Limb (tissue), 2 donors: Measurements from ENCODE around the gene ASB1.

Experiments used
- DNase-seq, 2 donors: peaks; one replicate each; pipeline ENCODE4 v3.0.0-alpha.2; 2016; ENCODE audit errors: extremely low spot score in 2 of 2

The ASB1 gene

DNA sequence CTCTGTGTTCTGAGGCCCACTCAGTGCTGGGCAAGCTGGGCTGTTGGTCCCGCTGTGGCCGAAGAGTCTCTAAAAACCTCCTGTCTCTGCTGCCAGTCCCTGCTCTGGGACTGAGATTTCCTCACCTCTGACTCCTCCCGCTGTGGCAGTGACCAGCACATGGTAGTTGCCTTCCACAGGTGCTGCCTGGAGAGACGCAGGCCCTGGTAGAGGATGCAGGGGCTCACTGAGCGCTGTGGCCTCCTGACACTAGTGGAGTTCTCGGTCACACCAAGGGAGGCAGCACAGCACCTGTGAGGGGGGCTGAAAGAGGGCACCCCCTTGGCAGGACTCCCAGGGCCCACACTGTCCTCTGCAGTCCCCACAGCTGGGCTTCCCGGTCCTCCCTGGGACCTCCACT lies 3.8 kb upstream of the ASB1 start:
- no peak for DNase-seq

DNA sequence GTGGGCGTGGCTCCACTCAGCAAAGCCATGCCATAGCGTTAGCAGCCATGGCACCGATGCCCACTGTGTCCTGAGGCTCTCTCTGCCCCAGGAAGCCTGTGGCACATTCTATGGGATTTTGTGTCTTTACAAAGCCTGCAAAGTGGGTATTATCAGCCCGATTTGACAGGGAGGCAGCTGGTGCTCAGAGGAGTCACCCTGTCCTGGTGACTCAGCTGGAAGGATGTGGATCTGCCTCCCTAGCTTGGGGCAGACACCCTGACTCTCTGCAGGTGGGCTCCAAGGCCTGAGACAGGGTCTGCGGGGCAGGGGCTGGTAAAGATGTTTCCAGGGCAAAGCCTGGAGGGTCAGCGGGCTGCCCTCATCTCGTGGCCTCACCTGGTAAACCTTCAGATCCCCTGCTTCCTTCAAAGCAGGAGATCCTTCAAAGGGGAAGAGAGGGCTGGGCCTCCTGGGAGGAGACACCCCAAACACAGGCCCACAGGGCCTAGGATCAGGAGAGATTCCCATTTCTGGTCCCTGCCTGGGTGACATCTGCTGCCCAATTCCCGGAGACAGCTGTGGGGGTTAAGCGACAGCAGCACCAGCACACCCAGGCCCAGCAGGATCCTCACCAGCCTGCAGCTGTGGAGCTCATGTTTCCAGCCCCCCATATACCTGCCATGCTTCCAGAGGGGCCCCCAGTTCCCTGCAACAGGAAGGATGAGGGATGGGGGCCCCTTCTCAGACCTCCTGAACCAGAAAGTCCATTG lies 3.0 kb upstream of the ASB1 start:
- no peak for DNase-seq

DNA sequence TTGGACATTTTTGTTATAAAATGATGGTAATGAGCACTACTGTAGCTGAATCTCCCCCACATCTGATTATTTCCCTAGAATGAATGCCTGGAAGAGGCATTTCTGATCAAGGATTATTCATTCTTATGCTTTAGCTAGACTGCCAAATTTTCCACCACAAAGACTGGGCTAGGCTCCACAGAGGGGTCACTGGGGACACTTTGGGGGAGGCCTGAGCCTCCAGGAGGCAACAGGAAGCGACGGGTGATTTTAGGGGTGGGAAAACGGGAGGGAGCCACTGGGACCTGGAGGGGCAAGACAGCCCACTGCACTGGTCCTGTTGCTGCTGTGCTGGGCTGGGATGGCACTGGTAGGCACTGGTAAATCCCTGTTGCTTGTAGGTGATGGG lies 2.4 kb upstream of the ASB1 start:
- DNase-seq = no peak

DNA sequence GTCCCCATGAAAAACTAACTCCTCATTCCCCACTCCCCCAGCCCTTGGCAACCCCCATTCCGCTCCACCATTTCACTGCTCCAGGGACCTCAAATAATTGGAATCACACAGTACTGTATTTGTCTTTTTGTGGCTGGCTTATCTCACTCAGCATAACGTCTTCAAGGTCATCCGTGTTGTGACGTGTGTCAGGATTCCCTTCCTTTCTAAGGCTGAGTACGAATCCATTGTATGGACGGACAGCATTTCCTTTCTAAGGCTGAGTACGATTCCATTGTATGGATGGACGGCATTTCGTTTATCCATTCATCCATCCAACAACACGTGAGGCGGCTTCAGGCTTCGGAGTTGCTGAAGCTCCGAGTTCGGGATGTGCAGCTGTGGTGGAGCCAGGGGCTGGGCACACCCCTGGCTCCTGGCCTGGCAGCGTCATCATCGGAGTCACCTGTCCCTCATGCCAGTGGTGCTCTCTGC lies 1.2 kb upstream of the ASB1 start:
- DNase-seq = no peak

DNA sequence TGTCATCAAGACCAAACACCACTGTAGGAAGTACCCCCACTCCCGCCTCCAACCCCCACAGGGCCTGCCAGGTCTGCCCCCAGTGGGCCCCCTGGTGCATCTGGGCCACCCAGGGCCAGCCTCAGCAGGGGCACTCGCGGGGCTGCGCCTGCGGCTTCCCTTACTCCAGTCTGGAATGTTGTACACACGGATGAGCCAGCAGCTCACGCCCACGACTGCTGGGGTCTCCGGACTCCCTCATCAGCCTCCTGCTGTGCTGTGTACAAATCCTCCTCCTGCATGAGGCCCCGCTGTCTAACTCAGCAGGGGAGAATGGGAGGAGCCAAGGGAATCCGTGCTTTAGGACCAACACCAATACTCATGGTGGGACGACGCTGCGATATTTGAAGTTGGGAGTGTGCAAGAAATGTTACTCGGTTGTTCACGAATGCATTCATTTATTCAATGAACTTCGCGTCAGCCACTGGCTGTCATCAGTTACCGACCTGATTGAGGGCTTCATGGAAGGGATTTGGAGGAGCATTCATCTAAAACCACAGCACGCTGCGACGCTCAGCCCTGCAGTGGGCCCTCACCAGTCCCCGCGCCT lies 654 bp upstream of the ASB1 start:
- DNase-seq = peak; percentile 36 to 68

DNA sequence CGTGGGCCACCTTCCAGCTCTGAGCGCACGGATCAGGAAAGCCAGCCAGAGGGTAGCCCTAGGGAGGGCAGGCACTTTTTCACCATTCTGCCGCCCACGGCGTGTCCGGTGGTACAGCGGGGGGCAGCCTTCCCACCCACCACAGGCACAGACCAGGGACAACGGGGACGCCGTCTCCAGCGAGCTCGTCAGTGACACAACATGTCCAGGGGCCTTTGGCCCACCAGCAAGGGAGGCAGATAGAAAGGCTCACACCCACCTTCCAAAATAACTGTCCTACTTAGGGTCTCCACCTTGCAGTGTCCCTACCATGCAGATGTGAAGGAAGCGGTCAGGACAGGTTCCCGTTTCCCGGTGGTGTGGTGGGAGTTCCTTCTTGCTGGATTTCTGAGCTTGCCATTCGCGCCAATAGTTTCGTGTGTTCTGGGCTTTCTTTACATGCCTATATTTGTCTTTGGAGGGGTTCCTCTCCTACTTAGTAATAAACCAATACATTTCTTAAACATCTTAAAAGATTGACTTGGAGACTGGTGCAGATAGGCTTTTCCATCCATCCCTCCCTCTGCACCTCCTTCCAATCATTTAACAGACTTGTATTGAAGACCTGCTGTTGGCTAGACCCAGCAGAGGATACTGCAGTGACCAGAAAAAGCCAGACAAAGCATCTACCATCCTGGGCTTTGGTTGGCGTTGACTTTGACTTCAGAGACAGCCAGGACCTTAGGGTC lies 872 bp downstream of the ASB1 start:
- no peak for DNase-seq

DNA sequence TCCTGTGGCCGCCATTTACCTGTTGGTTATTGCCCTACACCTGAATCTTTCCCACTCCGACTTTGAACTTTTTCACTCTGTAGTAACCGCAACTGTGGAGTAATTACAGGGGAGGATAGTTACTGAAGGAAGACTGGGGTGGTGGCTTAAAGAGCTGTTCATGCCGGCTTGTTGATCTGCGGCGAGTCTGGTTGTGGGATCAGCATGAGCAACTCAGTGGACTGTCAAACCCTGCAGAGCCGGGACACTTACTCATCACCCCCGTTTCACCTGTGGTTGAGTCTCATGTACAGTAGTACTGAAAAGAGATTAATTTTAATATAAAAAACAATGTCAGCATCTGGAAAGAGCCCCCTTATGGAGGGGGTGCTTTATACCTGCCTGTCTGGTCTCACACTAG lies 2.1 kb downstream of the ASB1 start:
- no peak for DNase-seq

DNA sequence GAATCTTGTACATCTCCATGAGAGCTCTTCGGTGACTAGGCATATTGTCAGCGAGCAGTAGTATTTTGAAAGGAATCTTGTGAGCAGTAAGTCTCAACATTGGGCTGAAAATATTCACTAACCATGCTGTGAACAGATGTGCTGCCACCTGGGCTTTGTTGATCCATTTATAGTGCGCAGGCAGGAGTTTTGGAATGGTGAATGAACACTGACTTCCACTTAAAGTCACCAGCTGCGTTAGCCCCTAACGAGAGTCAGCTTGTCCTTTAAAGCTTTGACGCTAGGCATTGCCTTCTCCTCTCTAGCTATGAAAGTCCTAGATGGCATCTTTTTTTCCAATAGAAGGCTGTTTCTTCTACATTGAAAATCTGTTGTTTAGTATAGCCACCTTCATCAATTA lies 4.1 kb downstream of the ASB1 start:
- no peak for DNase-seq

DNA sequence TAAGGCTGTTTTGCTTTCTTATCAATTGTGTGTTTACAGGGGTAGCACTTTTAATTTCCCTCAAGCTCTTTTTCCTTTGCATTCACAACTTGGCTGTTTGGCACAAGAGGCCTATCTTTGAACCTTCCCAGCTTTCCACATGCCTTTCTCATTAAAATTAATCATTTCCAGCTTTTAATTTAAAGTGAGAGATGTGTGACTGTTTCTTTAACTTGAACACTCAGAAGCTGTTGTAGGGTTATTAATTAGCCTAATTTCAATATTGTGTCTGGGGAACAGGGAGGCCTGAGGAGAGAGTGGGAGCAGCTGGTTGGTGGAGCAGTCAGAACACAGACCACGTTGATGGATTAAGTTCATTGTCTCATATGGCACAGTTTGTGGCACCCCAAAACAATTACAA lies 4.7 kb downstream of the ASB1 start:
- DNase-seq = no peak

DNA sequence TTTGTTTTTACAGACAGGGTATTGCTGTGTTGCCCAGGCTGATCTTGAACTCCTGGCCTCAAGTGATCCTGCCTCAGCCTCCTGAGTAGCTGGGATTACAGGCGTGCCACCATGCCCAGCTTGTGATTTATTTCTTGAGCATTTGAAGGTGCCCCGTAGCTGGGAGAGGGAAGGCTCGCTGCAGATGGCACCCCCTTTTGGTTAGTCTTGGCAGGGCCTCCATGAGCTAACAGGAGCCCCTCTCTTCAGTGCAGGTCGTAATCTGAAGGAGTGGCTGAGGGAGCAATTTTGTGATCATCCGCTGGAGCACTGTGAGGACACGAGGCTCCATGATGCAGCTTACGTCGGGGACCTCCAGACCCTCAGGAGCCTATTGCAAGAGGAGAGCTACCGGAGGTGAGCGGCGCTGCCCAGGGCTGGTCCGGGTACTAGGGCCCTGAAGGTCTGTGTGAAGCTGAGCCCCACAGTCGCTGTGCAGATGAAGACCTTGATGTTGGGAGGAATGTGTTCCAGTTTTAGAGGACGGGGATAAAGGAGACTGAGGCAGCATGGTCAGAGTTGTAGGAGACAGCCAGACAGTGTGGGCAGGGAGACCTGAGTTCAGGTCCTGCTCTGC lies 6.7 kb downstream of the ASB1 start:
- no peak for DNase-seq

DNA sequence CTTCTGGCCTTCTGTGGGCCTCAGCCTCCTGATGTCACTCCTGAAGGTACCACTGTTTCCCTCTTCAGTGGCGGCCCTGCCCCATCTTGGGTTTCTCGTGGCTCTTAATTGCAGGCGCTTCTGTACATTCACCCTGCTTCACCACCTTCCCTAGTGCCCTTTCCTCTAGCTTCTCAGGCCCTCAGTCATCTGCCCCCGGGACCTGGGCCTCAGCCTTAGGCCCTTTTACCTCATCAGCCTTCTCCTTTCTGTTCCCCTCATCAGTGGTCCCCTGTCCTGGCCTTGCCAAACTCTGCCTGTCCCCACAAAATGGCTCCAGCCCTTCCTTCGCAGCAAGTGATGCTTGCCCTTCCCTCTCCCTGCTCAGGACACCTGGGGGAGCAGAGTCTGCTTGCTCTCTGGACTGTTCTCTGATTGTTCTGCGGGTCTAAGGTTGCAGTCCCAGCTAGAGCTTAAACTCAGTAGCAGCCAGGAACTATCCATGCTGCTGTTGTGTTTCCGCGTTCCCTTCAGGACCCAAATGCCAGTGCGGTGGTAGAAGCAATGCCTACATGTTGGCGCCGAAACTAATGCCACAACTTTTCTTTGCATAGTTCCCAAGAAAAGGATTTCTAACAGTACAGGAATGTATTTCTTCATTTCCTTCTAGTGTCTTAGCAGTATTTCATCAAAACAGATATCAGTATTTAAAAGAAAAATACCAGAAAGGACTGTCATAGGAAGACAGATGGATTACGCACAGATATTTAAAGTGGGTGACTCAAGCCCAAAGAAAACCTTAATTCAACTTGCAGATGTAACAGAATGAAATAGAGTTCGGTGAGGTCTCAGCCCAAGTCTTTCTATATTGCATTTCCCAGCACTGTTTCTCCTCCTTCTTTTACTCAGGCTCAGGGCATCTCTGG lies 7.5 kb downstream of the ASB1 start:
- no peak for DNase-seq

DNA sequence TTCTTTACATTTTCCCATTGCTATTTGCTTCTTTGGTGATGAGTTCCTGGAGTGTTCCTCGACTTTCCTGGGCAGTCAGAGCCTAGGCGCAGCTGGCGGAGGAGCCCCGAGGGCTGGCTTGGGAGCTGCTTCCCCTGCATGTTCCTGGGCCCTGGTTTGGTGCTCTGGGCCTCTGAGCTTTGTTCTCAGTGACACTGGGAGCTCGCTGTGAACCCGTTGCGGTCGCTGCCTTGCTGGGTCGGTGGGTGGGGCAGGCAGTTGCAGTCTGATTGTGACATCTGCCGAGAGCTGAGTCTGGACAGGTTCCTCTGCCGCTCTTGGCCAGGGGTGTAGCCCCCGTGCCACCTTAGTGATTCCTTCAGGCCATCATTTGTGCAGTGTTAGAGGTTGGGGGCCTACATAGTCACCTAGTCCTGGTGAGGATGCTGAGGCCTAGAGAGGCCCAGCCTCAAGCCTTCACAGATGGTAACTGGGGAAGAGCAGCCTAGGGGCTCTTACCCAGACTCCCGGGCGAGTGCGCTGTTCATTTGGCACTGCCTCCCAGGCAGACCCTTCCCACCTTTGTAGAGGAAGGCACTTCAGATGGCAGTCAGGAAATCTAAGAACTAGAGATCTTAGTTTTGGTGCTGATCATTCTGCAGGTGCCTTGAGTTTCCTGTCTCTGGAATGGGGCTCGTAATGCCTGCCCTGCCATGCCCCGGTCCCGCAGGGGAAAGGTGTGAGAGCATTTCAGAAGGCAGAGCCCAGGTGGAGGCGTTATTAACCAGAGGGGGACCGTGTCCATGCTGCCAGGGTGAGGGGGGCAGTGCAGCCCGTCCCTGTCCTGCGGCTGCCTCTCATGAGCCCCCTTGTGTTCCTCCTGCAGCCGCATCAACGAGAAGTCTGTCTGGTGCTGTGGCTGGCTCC lies 8.4 kb downstream of the ASB1 start:
- no peak for DNase-seq

DNA sequence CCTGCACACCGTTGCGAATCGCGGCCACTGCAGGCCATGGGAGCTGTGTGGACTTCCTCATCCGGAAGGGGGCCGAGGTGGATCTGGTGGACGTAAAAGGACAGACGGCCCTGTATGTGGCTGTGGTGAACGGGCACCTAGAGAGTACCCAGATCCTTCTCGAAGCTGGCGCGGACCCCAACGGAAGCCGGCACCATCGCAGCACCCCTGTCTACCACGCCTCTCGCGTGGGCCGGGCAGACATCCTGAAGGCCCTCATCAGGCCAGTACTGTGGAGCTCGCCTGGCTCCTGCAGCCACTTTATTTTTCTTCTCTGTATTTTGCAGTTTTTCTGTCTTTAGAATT lies 9.0 kb downstream of the ASB1 start:
- no peak for DNase-seq

DNA sequence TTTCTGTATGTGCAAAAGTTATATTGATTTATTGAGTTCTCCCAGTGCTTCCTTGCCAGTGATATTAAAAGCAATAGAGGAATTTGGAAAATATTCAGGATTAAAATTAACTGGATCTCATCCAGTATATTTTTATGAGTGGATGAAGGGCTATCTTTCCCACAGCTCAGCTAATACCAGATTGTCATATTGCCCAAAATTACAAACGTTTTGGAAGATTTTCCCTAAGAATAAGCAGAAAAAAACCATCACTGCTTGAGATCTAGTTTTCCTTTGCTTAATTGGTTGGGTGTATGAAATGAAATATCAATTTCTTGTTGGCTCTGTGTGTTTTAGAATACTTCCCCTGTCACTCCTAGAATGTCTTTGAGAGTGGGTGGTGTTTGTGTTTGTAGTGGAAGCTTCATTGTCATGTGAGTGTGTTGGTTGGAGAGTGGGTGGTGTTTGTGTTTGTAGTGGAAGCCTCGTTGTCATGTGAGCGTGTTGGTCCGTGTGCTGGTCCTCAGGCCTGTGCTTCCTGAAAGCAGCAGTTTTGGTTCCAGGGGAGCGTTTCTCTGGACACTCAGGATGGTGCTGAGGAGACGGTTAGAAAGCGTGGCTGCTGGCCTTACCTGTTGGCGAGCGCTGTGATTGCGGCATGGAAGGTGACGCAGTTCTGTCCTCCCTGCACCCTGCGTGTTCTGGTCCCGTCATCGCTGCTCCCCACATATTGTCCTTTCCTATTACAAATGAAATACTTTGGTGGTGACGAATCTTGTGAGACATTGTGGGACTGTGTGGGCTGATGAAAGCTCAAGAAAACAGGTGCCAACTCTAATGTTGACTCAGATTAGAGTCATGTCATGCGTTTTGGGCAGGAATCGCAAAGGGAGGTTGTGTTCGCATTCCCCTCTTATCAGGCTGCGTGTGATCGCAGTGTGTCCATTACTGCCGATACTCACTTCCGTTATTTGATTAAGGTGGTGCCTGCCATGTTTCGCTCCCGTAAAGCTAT lies 12.4 kb downstream of the ASB1 start:
- DNase-seq = no peak

DNA sequence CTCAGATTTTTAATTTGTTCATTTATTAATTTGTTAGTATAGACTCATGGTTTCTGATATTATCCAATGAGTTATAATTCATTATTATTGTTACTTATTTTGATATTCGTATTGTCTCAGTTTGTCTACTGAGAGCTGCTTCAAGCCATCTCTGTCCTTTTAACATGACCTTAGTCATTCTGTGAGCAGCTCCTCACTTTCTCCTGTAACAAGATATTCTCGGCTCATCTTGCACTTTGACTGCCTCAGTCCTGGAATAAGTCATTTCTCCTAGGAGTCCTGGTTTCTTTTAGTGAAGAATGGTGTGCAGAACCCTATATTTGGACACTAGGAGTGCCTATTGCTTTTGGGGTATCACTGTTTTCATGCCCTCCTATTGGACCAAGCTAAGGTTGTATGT lies 13.2 kb downstream of the ASB1 start:
- DNase-seq = no peak

DNA sequence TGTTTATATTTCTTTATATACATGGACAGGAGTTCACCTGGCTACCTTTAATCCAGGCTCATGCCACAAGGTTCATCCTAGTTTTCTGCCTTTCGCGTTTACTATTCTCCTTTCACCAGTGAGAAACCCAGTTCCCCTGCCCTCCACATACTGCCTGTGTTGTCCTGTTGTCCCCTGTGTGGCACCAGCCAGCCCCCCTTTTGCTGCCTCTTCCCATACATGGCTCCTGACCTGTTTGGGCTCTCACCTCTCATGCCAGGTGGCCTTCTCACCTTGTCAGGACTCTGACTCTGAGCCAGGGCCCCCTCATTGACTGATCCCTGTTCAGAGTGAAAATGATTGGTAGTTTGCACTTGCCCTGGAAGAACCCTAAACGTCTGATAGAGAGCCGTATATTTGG lies 13.6 kb downstream of the ASB1 start:
- no peak for DNase-seq

DNA sequence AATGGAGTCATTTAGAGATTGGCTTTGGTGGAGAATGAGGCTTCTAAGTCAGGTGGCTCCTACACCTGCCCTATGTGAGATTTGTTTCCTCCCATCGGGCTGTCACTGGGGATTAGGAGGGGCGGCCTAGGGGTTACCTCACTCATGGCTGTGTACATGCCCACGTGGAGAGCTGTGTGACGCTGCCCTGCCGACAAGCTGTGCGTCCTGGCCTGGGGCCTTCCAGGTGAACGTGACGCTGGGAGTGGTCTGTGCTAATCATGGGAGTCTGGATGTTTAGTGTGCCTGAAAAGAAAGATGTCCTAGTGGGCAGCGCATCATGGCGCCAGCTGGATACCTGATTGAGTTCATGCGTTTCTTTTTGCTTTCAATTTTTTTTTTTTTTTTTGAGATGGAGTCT lies 14.0 kb downstream of the ASB1 start:
- no peak for DNase-seq

DNA sequence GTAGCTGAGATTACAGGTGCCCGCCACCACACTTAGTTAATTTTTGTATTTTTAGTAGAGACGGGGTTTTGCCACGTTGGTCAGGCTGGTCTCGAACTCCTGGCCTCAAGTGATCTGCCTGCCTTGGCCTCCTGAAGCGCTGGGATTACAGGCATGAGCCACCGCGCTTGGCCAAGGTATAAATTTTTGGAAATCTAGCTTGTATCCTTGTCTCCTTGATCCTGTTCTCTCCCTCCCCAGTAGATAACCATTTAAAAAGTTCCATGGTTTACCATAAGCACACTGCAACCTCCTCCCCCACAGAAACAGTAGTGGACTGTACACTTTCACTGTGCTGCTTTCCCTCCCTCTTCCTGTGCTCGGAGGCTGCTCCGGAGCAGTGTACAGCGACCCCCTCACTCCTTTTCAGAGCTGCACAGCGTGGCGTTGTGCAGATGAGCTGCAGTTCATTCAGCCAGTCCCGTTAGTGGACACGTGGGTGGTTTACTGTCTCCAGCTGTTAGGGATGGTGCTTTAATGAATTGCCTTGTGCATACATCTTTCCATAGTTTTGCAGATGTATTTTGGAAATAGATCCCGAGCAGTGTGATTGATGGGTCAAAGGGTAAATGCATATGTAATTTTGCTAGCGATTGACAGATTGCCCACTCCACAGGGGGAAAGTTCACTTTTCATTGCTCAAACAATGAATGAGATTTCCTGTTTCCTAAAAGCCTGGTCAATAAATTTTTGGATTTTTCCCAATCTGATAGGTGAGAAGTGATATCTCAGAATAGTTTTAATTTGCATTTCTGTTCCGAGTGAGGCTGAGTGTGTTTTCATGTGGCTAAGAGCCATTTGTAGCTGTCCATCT lies 14.8 kb downstream of the ASB1 start:
- DNase-seq = no peak
